ENCODE results near the gene CYP2W1.

CYP2W1 gene

DNA sequence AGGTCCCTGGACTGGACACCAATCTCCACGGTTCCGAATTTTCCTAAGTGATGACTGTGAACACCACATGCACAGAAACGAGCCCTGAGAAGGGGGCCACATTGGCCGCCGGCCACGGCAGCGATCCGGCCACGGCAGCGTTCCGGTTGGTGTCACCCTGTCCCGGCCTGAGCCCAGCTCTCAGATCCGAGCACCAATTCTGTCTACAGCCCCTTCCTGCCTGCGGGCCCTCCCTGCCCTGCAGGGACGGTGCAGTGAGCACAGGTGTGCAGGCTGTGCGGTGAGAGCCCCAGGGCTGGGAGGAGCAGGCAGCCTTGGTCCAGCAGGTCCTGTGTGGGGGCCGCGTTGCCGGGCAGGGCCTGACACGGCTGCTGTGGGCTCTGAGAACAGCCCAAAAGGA, 31.7 kb downstream of the CYP2W1 start:
- no peak for DNase-seq (ENCODE audit: low read depth in 4 of 4, low spot score in 1 of 4)

DNA sequence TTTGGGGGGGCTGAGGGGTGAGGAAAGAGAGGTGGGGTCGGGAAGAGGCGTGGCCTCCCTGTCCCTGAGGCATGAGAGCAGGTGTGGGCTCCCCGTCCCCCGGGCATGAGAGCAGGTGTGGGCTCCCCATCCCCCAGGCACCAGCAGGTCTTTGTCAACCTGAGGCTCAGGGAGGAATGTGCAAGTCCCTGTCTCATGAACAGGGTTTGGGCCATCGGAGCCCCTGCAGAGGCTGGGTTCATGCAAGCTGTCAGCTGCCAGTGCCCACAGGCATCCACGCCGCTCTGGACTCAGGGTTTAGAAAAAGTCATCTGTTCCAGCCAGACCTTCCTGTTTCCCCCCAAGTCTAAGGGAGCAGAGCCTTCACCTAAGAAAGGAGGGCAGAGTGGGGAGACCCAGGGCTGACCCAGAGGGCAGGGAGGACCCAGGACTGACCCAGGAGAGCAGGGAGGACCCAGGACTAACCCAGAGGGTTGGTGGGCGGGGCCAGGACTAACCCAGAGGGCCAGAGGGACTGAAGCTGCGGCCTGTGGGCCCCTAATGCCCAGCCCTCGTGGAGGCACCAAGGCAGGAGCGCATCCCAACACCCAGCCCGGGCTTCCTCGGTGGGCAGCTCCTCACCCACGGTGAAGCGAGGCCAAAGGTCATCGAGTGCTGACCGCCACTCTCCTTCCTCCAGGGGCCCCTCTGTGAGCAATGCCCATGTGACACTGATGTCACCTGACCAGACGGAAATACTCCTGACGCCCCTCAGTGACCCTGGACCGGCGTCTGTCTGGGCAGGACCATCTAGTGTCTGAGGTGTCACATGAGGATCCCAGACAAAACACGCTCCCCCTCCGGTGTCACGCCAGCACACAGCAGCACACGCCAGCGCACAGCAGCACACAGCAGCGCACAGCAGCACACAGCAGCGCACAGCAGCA, 32.5 kb downstream of the CYP2W1 start:
- DNase-seq (ENCODE audit: low read depth in 4 of 4, low spot score in 1 of 4) = no peak

DNA sequence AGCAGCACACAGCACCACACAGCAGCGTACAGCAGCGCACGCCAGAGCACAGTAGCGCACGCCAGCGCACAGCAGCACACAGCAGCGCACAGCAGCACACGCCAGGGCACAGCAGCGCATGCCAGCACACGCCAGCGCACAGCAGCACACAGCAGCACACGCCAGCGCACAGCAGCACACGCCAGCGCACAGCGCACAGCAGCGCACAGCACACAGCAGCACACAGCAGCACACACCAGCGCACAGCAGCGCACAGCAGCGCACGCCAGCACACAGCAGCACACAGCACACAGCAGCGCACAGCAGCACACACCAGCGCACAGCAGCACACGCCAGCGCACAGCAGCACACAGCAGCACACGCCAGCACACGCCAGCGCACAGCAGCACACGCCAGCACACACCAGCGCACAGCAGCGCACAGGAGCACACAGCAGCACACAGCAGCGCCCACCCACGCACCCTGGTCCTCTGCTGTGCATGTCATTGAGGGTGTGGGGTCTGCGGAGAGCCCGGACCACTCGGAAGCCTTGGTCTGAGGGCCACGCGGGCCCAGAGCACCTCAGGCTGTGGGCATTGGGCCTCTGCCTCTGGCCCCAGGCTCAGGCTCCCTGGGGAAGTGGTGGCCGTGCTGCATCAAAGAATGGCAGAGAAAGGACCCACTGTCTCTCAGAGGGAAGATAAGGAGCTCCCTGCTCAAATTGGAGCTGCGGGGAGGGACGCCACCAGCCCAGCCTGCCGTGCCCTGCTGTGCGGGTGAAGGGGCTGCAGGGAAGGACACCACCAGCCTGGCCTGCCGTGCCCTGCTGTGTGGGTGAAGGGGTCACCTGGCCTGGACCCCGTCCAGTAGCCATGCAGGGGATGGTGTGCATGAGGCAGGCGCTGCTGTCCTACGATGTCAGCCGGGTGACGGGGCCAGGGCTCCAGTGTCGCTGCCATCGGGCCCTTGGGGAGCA, 33.9 kb downstream of the CYP2W1 start:
- no peak for DNase-seq (ENCODE audit: low read depth in 4 of 4, low spot score in 1 of 4)

DNA sequence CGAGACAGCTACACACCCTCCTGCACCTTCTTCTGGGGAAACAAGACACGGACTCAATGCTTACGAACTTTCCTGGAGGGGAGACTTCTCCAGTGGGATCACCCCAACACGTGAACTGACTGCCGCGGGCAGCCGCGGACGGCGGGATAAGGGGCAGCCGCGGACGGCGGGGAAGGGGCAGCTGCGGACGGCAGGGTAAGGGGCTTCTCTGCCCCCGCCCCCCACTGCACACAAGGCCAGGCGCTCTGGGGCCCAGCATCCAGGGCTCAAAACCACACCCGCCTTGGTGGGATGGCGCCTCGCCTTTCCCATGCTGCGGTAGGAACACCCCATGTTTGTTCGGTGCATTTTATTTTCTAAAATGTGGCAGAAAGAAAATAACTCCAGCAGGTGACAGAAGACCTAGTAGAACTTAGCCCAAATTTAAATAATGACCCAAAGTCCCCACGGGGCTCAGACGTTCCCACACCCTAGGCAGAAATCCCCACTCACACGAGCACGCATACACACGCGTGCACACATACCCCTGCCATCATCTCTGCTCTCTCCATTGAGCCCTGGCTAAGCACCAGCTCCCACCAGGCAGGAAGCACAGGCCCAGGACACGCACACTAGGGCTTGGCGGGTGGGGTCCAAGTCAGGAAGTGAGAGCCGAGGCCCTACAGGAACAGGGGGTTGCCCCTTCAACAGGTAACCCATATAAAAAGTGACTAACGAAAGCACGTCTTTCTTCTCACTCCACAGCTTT, 34.8 kb downstream of the CYP2W1 start:
- DNase-seq (ENCODE audit: low read depth in 4 of 4, low spot score in 1 of 4) = no peak

DNA sequence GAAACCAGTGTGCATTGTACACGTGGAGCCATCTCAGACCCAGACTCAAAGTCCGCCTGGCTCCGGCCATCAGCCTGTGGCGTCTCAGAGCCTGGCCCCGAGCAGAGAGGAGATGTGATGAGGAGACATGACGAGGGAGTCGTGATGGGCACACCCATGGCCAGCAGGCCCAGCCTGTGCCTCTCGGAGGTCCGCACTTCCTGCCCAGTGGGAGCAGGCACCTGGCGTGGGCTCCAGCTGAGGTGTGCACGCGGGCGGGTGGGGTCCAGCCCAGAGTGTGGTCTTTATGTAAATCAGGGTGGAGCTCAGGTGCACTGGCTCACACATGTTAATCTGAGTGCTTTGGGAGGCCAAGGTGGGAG, 35.3 kb downstream of the CYP2W1 start:
- no peak for DNase-seq (ENCODE audit: low read depth in 4 of 4, low spot score in 1 of 4)

DNA sequence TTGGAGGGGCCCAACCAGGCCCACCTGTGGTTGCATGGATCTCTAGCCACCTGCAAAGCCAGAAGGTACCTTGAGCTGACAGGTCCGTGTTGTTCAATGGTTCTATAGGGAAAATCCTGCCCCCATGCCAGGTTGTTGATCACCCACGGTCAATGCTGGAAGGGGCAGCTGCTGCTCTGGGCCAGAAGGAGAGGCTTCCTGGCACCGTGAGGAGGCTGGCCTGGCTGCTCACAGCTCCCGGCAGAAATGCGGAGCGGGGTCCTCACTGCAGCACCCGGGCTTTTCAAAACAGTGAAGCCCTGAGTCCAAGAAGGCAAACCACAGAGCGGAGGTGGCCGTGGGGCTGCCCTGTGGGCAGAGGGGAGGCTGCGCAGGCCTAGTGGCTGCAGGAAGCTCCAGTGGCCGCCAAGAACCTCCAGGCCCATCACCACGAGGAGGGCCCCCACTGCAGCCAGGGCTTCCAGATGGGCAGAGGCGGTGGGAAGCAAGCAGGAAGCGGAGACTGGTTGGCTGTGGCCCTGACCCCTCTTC, 36.3 kb downstream of the CYP2W1 start:
- no peak for DNase-seq (ENCODE audit: low read depth in 4 of 4, low spot score in 1 of 4)

DNA sequence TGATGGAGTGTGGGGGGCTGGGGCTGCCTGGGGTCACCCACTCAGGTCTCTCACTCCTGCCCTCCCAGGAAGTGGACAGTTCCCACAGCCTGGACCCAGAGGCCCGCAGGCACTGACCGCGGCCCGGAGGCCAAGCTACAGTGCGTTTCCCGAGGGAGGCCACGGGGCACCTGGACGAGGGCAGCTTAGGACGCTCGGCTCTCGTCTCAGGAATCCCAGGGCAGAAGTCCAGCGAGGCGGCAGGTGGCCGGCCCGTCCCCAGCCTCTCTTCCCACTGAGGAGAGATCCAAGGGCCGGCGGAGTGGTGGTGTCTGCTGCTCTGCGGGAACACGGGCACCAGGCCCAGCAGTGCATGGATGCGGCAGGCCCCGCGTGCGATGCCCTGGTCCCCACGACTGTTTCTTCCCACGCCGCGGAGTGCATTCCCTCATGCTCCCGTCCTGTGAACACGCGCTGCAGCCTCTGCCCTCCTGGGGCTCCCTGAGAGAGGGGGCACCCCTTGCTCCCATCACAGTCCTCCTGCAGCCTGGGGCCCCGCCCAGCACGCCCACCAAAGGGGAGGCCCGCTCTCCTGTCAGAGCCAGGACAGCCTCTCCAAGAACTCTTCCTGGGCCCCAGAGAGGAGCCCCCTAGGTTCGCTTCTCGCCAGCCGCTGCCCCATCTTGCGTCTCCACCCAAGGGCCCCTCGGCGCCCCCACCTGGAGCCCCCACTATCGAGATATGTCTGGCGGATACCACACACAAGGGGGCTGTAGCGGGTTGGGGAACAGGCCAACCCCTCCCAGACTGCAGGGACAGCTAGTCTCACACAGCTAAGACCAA, 37.0 kb downstream of the CYP2W1 start:
- no peak for DNase-seq (ENCODE audit: low read depth in 4 of 4, low spot score in 1 of 4)

DNA sequence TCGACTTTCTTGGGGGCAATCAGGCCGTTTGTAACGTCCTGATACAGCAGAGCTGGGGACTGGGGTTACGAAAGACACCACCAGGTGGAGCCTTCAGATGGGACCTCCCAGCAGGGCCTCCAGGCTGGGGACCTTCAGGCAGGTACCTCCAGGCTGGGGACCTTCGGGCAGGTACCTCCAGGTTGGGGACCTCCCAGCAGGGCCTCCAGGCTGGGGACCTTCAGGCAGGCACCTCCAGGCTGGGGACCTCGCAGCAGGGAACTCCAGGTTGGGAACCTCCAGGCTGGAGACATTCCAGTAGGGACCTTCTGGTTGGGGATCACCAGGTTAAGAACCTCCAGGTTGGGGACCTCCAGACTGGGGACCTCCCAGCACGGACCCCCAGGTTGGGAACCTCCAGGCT, 37.9 kb downstream of the CYP2W1 start:
- no peak for DNase-seq (ENCODE audit: low read depth in 4 of 4, low spot score in 1 of 4)

DNA sequence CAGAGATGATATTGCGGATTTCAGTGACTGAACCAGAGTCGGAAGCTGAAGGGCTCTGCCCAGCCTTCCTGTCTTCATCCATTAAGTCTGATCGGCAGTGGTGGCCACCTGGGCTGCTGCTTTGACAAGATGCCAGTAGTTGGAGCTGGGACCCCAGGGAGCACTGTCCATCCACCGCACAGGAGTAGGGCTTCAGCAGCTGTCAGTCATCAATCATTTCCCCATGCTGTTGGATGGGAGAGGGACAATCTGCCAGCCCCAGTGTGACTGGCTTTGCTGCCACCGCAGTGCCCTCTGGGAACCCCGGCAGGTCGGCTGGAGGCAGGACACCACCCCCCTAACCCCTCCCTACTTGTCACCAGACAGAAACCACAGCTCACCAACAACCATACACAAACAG, 38.4 kb downstream of the CYP2W1 start:
- no peak for DNase-seq (ENCODE audit: low read depth in 4 of 4, low spot score in 1 of 4)

DNA sequence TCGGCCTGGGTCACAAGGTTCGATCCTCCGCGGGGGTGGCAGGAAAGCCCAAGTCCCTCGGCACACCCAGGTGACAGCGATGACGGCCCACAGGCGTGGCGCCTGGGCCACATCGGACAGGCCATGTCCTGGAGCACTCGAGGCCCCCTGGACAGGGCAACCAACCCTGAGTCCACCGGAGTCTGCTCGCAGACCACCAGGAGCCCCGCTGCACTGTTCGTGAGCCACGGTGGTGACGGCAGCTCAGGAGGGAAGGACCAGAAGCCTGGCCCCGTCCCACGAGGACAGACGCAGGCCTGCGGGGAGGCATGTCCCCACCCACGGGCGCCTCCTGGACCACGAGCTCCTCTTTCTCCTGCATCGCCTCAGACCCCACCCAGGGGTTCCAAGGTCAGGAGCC, 39.0 kb downstream of the CYP2W1 start:
- DNase-seq (ENCODE audit: low read depth in 4 of 4, low spot score in 1 of 4) = no peak

DNA sequence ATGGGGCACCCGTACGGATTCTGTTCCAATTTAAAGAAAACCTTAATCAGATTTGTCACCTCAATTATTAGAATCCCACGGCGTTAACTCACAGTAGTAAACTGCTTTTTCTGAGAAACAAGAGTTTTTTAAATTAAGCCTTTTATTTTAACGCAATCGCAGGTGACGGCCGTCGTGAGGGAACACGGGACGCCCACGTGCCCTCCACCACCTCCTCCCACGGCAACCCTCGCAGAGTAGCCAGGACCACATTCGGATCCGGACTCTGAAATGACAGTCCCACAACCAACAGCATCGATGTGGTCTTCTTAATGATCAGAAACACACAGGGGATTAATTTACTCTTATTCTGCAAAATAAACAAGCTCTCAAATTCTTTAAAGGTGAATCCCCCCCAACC, 39.4 kb downstream of the CYP2W1 start:
- DNase-seq (ENCODE audit: low read depth in 4 of 4, low spot score in 1 of 4) = no peak

DNA sequence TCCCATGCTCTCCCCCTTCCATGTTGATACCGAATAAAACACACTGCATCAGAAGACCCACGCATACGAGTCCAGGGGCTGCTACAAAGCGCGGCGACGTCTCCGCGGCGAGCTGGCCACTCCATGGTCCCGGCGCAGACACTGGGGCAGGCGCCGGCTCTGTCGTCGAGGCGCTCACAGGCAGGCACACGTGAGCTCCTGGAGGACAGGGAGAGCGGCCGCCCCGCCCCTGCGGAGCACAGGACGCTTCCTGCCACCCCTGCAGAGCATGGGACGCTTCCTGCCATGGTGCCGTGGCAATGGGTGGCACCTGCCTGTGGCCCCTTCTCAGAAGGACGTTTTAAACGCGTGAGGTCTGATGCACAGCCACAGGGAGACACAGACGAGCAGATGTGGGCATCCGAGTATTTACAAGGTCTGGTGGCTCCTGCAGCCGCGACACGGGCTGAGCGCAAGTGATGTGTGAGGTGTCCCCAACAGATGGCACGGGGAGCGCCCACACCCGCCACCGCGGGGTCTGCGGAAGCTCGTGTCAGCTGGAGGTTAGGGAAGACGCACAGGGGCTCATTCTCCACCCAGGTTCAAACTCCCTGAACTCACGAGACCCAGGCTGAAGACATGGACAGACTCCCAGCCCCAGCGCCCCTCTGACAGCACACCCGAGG, 40.0 kb downstream of the CYP2W1 start:
- no peak for DNase-seq (ENCODE audit: low read depth in 4 of 4, low spot score in 1 of 4)

DNA sequence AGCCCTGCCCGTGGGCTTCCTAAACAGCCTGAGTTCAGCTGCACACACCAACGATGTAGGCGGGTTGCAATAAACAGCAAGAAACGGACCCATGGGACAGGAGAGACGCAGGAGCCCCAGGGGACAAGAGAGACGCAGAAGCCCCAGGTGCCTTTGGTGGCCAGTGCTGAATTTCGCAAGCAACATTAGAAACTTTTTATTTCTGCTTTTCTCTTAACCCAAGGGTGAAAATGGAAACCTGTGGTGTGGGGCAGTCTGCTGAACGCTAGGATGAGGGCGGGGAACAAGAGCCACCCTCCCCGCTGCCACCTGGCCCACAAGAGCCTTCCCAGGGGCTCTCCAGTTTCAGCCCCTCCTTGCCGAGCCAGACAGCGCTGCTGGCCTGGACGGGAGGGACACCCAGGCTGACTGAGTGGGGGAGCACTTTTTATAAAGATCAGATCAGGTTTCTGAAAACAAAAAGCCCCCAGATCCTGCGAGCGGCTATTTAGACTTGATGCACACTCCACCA, 41.4 kb downstream of the CYP2W1 start:
- DNase-seq (ENCODE audit: low read depth in 4 of 4, low spot score in 1 of 4) = no peak

DNA sequence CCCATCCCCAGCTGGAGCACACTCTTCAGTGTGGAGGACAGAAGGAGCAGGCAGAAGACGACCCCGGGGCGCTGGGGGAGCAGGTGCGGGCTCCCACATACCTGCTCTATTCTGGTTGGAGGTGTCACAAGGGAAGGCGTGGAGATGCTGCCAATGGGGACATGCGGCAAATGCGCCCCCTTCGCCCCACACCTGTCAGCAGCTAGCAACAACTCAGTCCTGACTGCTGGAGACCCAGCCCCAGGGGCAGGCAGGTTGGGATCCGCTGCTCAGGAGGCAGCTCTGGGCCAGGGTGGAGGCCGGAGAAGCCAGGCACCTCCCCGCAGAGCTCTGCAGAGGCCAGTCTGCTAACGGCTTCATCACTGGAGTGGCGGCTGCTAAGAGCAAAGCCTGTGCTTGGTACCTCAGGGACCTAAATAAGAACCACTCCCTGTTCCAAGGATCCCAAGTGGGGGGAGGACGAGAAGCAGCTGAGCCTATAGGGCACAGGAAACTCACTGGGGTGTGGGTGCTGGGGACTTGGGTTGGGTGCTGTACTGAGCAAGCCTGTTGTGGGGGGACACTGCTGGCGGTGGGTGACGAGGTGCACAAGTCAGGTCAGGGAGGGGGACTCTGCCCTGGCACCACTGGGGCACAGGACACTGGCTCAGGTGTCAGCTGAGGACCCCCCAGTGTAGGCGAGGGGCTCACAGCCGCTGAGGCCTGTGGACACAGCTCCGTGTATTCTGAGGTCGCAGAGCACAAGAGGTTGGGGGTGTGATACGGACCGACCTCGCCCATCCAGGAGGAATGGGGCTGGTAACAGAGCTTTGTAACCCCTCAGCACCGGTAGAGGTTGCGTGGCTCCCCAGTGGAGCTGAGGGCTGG, 42.1 kb downstream of the CYP2W1 start:
- DNase-seq (ENCODE audit: low read depth in 4 of 4, low spot score in 1 of 4) = no peak

DNA sequence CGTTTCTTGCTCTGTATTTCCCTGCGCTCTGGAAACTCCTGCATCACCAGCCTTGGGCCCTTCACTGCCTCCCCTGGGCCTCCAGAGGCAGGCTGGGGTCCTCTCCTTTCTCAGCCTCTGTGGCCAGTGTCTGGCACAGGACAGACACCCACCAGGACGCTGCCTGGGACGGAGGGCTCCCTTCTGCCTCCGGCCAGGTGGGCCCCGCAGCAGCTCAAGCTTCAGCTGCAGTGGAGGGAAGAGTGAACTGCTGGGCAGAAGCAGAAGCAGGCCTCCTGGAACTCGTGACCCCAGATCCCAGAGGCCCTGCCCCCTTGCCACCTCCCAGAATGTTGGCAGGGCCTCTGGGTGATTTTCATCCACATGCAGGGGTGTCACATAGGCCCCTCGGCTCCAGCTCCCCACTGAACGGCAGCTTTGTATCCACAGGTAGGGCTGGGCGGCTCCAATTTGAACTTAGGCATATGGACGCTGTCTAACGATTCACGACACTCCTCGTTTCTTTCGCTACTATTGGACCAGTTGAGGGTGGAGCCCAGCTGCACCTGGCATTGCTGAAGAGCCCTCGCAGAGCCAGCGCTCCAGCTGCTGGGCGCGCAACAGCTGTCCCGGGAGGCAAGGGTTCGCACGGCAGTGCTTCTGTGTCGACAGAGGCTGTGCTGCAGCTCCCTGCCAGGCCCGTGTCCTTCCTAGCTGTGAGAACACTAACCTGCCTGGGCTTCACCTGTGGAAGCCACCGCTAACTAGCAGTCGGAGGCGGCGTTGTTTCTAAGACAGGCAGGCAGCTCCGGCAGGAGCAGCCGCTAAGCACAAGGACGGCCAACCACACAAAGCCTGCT, 43.0 kb downstream of the CYP2W1 start:
- no peak for DNase-seq (ENCODE audit: low read depth in 4 of 4, low spot score in 1 of 4)

DNA sequence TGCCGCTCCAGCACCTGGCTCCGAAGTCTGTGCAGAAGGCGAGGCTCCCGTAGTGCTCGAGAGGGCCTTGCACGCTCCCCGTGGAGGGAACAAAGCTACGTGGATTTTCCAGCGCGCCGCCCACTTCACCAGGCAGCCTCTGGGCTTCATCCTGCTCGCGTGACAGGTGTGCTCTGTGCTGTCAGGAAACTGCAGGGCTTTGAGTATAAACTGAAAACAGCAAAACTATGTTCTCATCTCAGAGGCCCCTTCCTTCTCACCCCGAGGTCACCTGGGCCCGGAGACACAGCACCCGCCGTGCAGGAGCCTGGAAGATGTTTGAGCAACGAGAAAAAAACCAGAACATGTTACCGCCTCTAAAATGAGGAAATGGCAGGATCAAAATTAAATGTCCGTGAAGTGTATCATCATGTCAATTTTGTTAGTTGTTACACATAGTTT, 43.8 kb downstream of the CYP2W1 start:
- DNase-seq (ENCODE audit: low read depth in 4 of 4, low spot score in 1 of 4) = no peak

DNA sequence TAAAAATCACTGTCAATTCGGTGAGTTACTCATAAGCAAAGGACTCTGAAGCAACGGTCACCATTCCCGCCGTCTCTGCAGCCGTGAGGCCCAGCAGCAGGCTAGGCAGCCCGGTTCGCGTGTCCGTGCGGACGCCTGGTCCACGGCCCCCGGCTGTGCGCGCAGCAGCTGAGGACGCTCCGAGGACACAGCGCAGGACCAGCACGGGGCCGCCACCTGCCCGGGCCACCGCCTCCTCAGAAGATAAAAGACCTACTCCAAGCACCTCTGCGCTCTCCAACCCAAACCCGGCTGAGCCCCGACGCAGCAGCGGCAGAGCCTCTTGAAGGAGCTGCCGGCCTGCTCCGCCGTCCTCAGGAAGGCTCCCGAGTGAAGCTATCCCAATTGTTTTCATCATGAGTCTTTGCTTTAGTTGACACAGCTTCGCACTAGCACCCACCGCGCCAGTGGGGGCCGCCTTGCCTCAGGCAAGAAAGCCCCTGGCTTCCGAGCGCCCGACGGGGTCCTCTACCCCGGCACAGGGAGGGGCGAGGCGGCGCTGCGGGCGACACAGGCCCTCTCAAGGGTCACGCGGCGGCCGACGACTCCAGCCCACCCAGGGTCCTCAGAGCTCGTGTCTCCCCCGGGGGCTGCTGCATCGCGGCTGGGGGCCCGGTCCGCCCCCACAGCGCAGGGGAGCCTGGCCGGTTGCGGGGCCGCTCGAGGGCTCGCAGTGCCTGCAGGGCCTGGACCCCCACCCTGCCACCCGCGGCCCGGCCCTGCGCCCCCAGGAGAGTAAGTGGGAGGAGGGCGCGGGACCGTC, 44.5 kb downstream of the CYP2W1 start:
- DNase-seq (ENCODE audit: low read depth in 4 of 4, low spot score in 1 of 4) = no peak

Measured in stimulated activated CD4-positive, alpha-beta T cell treated with anti-CD3 and anti-CD28 coated beads, Interleukin-1b, Interleukin-23, amount 100 ng/mL, for 24 hours (primary cell).